Esophagus squamous epithelium (tissue), 5 donors: ENCODE data around the gene EID3. TPM values are rescaled to one million over a fixed set of nuclear protein-coding genes. Genes with fewer than 3 reads are reported as not detected.
"Not testable (repeated sequence)": the region's sequence is repeated elsewhere in the genome, so short reads cannot be mapped to it uniquely, and the experiment has no call there.

ENCODE experiments used
- DNase-seq: peaks from one replicate; lab custom pipeline; 2025; lab: John Stamatoyannopoulos, UW
- H3K27ac ChIP-seq, 4 donors: fragments of 200-600 bp; sonication (generic); one replicate each; pipeline ENCODE4 v1.5.1; 2016 to 2019; ENCODE audit warnings: mild to moderate bottlenecking in 1 of 4
- H3K27me3 ChIP-seq, 4 donors: fragments of 200-600 bp; sonication (generic); 1 replicate in 3 of 4; 2 replicates in 1 of 4; pipeline versions ENCODE4 v1.5.1 to v1.6.0; 2017 to 2021; ENCODE audit warnings: antibody characterized with exemption in 1 of 4
- H3K36me3 ChIP-seq, 3 donors: fragments of 200-600 bp; sonication (generic); one replicate each; pipeline ENCODE4 v1.5.1; 2016 to 2019
- H3K4me1 ChIP-seq, 3 donors: fragments of 200-600 bp; sonication (generic); one replicate each; pipeline ENCODE4 v1.5.1; 2017 to 2019
- H3K4me3 ChIP-seq, 4 donors: fragments of 200-600 bp; sonication (generic); 1 replicate in 3 of 4; 2 replicates in 1 of 4; pipeline ENCODE4 v1.5.1; 2016 to 2019; ENCODE audit warnings: mild to moderate bottlenecking in 2 of 4, moderate library complexity in 1 of 4
- H3K9me3 ChIP-seq, 3 donors: fragments of 200-600 bp; sonication (generic); one replicate each; pipeline ENCODE4 v1.5.1; 2016 to 2019
- POLR2A ChIP-seq, 4 donors: fragments of 450-650 bp; IDR thresholded peaks; one replicate each; pipeline ENCODE4 v1.6.1; 2017; ENCODE audit warnings: antibody characterized with exemption in 4 of 4, mild to moderate bottlenecking in 4 of 4, moderate library complexity in 3 of 4
- WGBS, 2 donors: methylation state at CpG; one replicate each; pipeline ENCODE4 v1.1.5; 2018; 5-methylcytosine and 5-hydroxymethylcytosine counted together
- intact Hi-C: fragments of 100-400 bp; cut with DNase I; formaldehyde crosslinking; loops from one replicate; pipeline ENCODE4 v1.15.0; 2022
- total RNA-seq, 4 donors: library from RNA; depleted of rRNA; stranded (reverse); fragments of >200 nt; gene quantifications; one replicate each; pipeline ENCODE4 v1.1.0, GENCODE V29; 2016
- TF ChIP-seq, protein P1 (sequence below), 6 experiments: fragments of 450-650 bp in 4 of 6; fragments of 200-600 bp in 2 of 6; sonication (generic) in 2 of 6; IDR thresholded peaks; one replicate each; pipeline ENCODE4 v1.5.1; 2016 to 2019; ENCODE audit warnings: antibody characterized with exemption in 6 of 6, mild to moderate bottlenecking in 4 of 6, moderate library complexity in 4 of 6
- donor health status: DM: yes; HTN: yes; CAD: no.

The EID3 gene
- total RNA-seq, 4 donors from 2014 or later = 1.8 to 17.1 (median 7.0) TPM

DNA sequence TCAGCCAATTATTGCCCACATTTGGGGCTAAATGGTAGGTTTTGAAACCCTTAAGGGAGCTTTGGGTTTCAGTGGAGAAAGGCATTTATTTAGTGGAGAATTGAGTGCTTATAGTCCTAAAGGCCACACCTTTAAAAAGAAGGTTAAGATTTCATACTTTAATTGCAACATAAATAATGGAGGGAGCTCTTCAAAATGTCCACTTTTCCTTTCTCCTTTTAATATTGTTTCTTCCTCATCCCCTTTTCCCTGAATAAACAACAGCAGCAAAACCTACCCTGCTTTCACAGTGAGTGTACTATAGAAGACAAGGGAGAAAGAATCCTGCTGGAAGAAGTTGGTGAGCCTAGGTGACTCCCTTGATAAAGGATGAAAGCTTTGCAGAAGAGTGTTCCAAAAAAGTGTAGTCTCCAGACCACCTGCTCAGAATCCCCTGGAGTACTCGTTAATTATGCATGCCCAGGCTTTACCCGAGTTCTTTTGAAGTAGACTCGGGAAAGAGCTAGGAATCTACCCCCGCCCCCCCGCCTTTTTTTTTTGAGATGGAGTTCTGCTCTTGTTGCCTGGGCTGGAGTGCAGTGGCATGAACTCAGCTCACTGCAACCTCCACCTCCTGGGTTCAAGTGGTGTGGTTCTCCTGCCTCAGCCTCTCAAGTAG is 11.5 kb upstream of the EID3 start:
- peaks cover 0 to 65% (median 10%) of the 10 kb centered on the region in 3 donors for H3K36me3 ChIP-seq
- H3K27me3 ChIP-seq = no peaks in the 10 kb centered on the region
- intact Hi-C loops = no loop called here
- 29 to 50% methylated on average over 4 to 5 of the region's 5 CpGs for WGBS, 2 donors
- DNase-seq = no peak
- TF ChIP-seq, protein P1, sequence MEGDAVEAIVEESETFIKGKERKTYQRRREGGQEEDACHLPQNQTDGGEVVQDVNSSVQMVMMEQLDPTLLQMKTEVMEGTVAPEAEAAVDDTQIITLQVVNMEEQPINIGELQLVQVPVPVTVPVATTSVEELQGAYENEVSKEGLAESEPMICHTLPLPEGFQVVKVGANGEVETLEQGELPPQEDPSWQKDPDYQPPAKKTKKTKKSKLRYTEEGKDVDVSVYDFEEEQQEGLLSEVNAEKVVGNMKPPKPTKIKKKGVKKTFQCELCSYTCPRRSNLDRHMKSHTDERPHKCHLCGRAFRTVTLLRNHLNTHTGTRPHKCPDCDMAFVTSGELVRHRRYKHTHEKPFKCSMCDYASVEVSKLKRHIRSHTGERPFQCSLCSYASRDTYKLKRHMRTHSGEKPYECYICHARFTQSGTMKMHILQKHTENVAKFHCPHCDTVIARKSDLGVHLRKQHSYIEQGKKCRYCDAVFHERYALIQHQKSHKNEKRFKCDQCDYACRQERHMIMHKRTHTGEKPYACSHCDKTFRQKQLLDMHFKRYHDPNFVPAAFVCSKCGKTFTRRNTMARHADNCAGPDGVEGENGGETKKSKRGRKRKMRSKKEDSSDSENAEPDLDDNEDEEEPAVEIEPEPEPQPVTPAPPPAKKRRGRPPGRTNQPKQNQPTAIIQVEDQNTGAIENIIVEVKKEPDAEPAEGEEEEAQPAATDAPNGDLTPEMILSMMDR (IDR thresholded peaks at IDR 0.05) = no peak
- TF ChIP-seq POLR2A (IDR thresholded peaks at IDR 0.05) = no peak
- H3K4me3 ChIP-seq = no peak overlapping the region
- H3K4me1 ChIP-seq = peaks cover 5 to 75% (median 30%) of the 10 kb centered on the region in 3 donors
- no peaks in the 10 kb centered on the region for H3K9me3 ChIP-seq
- H3K27ac ChIP-seq = peak overlapping the region in 1 of 4 donors; percentile 11

- Histone ChIP-seq H3K27ac (peak overlapping the region in 1 of 4 donors; percentile 12), H3K4me1 (peaks cover 5 to 81% (median 37%) of the 10 kb centered on the region in 3 donors), H3K4me3 (no peak overlapping the region), H3K9me3 (no peaks in the 10 kb centered on the region), H3K27me3 (no peaks in the 10 kb centered on the region), H3K36me3 (peaks cover 0 to 76% (median 10%) of the 10 kb centered on the region in 3 donors)
- DNase-seq = no peak
- no peak for TF ChIP-seq POLR2A (IDR thresholded peaks at IDR 0.05)
- TF ChIP-seq, protein P1 (IDR thresholded peaks at IDR 0.05) = no peak
- WGBS, 2 donors = 91 to 100% methylated on average over 2 to 9 of the region's 12 CpGs
- intact Hi-C loops = no loop called here
These were observed 10.4 kb upstream of the EID3 start for GRCh38 chr12:104292872-104293794.

- H3K4me1 ChIP-seq = peaks cover 5 to 76% (median 43%) of the 10 kb centered on the region in 3 donors
- H3K27me3 ChIP-seq, DNase-seq, H3K9me3 ChIP-seq, intact Hi-C loops: not testable (repeated sequence)
- 83 to 95% methylated on average over 3 to 7 of the region's 17 CpGs for WGBS, 2 donors
- peak overlapping the region in 2 of 4 donors; percentile 15 to 47 for H3K27ac ChIP-seq
- peaks cover 0 to 85% (median 10%) of the 10 kb centered on the region in 3 donors for H3K36me3 ChIP-seq
- TF ChIP-seq, protein P1 (IDR thresholded peaks at IDR 0.05) = peak in 2 of 6 experiments; percentile 10 to 29
- peak overlapping the region in 1 of 4 donors; percentile 10 for H3K4me3 ChIP-seq
These were observed 9.2 kb upstream of the EID3 start for GRCh38 chr12:104294158-104294859.

DNA sequence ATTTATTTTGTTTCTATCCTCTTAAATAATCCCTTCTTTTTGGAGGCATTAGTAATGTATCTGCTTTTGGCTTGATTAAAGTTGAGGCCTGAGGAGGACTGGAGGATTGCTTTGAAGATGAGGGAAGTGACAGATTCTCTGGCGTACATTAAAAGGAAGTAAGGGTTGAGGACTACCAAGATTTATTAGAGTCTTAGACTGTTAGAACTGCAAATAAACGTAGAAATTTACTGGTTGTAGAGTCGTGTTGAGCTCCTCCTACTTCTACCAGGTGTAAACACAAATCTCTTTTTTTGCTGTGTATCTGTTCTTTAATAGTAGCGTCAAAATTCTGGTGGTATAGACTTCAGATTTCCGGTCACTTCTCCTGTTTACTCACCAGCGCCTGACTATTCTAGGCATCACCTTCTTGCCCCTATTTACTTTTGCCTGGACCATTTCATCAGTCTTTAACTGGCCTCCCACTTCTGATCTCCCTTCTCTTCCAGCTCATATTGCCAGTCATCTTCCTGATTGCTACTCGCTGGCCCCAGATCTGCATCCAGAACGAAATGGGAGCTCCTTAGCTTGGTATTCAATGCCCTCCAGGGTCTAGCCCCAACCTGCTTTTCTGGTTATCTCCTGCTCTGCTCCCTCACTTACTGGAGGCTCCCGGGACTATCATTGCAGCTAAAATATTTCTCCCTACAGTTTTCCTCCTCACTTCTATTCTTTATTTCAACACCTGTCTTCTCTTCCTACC is 8.4 kb upstream of the EID3 start:
- Histone ChIP-seq H3K36me3 (peaks cover 0 to 93% (median 10%) of the 10 kb centered on the region in 3 donors), H3K27ac (peak overlapping the region in 2 of 4 donors; percentile 15 to 47), H3K27me3 (no peaks in the 10 kb centered on the region), H3K9me3 (no peaks in the 10 kb centered on the region), H3K4me1 (peaks cover 5 to 76% (median 41%) of the 10 kb centered on the region in 3 donors), H3K4me3 (peak overlapping the region in 1 of 4 donors; percentile 10)
- WGBS, 2 donors = 53 to 60% methylated on average over 9 of the region's 9 CpGs
- intact Hi-C loops = no loop called here
- TF ChIP-seq, protein P1 (IDR thresholded peaks at IDR 0.05) = no peak
- TF ChIP-seq POLR2A (IDR thresholded peaks at IDR 0.05) = no peak
- no peak for DNase-seq
